GM10266 (cell line): ENCODE data around the gene CTNNA1.
"Not testable (repeated sequence)": the region's sequence is repeated elsewhere in the genome, so short reads cannot be mapped to it uniquely, and the experiment has no call there.

Experiments used
- DNase-seq: peaks from one replicate; pipeline ENCODE4 v3.0.0; 2012; ENCODE audit errors: extremely low spot score
- CTCF ChIP-seq: IDR thresholded peaks from 2 replicates; pipeline ENCODE4 v1.5.1; 2012; ENCODE audit warnings: mild to moderate bottlenecking, low read depth; ENCODE audit not compliant: control insufficient read depth, insufficient read depth; ENCODE audit errors: missing control alignments

The CTNNA1 gene

DNA sequence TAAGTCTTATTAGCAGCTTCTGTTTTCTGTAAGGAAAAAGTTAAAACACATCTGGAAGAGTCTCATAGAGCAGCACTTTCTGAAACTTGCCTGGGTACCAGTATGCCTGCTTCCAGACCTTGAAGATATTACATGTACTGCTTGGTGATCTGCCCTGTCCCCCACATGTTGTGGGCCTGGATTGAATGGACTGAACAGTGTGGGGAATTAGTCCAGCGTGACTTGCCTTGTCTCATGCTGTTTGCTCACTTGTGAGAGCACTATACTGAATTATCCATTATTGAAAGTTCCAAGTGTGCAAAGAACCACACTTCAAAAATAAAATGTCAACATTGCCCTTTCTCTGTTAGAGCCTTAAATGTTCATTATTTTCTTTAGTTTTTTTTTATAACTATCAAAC, 8.9 kb downstream of the CTNNA1 start:
- no peak for DNase-seq
- no peak for TF ChIP-seq CTCF

DNA sequence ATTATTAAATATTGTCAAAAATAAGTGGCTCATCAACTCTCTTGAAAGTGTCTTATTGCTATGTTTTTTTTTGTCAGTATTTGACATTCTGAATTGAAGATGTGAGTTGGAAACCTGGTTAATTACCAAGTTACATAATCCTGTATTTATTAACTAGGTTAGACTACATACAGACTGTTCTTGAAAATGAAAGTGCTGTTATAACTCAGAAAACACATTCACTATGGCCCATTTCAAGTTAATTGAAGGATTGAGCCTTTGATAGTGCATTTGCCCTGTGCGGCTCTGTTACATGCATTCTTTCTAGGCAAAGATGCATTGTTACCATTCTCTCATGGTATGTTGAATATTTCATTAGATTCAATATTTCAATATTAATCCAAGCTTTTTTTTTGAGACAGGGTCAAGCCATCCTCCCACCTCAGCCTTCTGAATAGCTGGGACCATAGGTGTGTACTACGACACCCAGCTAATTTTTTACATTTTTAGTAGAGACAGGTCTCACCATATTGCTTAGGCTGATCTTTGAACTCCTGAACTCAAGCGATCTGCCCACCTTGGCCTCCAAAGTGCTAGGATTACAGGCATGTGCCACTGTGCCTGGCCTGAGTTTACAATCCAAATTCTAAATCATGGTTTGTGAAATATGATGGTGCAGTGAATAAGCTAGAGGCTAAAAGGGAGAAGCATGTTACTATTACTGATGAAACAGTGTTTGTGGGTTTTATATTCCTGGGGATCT, 10.0 kb downstream of the CTNNA1 start:
- TF ChIP-seq CTCF, result no peak
- DNase-seq, result no peak

DNA sequence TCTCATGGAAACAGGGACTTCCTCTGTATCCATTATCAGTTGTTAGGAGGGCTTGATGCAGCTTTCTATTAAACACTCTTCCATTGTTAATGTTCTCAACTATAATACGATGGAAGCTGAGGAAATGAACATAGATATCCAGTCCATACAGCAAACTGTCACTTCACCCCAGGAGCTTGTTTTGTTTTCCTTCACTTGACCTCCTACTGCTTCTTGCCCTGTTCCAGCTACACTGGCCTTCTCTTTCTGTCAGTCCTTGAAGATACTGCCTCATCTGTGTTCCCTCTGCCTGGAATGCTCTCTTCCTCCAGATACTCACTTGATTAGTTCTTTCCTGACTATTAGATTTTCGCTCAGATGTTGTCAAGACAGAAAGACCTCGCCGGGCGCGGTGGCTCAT, 17.1 kb downstream of the CTNNA1 start:
- DNase-seq, result no peak
- TF ChIP-seq CTCF, result no peak

DNA sequence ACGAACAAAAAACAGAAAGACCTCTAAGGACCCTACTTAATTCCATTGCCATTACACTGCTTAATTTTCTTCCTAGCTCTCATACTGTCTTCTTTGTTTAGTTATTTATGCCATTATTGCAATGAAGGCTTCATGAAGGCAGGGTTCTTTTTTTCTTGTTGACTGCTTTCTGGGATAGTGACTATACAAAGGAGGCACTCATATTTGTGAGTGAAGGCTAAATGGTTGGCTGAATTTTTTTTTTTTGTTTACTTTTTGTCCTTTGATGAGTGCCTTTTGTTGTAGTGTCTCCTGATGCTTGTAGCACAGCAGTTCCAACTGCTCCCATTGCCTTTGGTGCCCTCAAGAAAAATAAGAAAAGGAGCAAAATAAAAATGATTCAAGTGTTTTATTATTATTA, 17.8 kb downstream of the CTNNA1 start:
- TF ChIP-seq CTCF, result no peak
- no peak for DNase-seq

GRCh38 chr5:138772986-138773594, 19.9 kb downstream of the CTNNA1 start:
- TF ChIP-seq CTCF, result no peak
- DNase-seq, result no peak

- not testable (repeated sequence) for DNase-seq
These were observed 20.4 kb downstream of the CTNNA1 start for GRCh38 chr5:138773624-138774023.

GRCh38 chr5:138775034-138775433, 21.8 kb downstream of the CTNNA1 start:
- TF ChIP-seq CTCF, result no peak
- DNase-seq, result no peak
